Nephron (organoid): Measurements from ENCODE around the gene PRKAR2B.
"Not testable (repeated sequence)": the region's sequence is repeated elsewhere in the genome, so short reads cannot be mapped to it uniquely, and the experiment has no call there.

ENCODE experiments used
- H3K27ac Mint-ChIP-seq, 3 experiments: 2 replicates each; pipeline ENCODE4 v1.8.0; 2020; ENCODE audit warnings: mixed read lengths in 3 of 3, mild to moderate bottlenecking in 2 of 3, moderate library complexity in 1 of 3
- H3K27me3 Mint-ChIP-seq: 2 replicates; pipeline ENCODE4 v1.8.0; 2021; ENCODE audit warnings: low read depth, mild to moderate bottlenecking, moderate library complexity, mixed read lengths
- H3K36me3 Mint-ChIP-seq: 2 replicates; pipeline ENCODE4 v1.8.0; 2020; ENCODE audit warnings: low read depth, mixed read lengths
- H3K4me1 Mint-ChIP-seq: 2 replicates; pipeline ENCODE4 v1.8.0; 2020; ENCODE audit warnings: mixed read lengths
- H3K4me3 Mint-ChIP-seq, 3 experiments: 2 replicates each; pipeline ENCODE4 v1.8.0; 2020; ENCODE audit warnings: mild to moderate bottlenecking in 3 of 3, mixed read lengths in 3 of 3, moderate library complexity in 2 of 3
- H3K9me3 Mint-ChIP-seq: 2 replicates; pipeline ENCODE4 v1.8.0; 2020; ENCODE audit warnings: mixed read lengths
- TF ChIP-seq, protein P1 (sequence below), 3 experiments: fragments of 200-600 bp; sonication (generic); IDR thresholded peaks; one replicate each; pipeline ENCODE4 v1.5.0; 2021; ENCODE audit warnings: antibody characterized with exemption in 3 of 3; ENCODE audit not compliant: unreplicated experiment in 3 of 3

The PRKAR2B gene

GRCh38 chr7:107047902-107048782 lies 3.6 kb downstream of the PRKAR2B start:
- TF ChIP-seq, protein P1, sequence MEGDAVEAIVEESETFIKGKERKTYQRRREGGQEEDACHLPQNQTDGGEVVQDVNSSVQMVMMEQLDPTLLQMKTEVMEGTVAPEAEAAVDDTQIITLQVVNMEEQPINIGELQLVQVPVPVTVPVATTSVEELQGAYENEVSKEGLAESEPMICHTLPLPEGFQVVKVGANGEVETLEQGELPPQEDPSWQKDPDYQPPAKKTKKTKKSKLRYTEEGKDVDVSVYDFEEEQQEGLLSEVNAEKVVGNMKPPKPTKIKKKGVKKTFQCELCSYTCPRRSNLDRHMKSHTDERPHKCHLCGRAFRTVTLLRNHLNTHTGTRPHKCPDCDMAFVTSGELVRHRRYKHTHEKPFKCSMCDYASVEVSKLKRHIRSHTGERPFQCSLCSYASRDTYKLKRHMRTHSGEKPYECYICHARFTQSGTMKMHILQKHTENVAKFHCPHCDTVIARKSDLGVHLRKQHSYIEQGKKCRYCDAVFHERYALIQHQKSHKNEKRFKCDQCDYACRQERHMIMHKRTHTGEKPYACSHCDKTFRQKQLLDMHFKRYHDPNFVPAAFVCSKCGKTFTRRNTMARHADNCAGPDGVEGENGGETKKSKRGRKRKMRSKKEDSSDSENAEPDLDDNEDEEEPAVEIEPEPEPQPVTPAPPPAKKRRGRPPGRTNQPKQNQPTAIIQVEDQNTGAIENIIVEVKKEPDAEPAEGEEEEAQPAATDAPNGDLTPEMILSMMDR (IDR thresholded peaks at IDR 0.05; ENCODE audit: unreplicated experiment in 3 of 3) = no peak
- Mint-ChIP-seq H3K4me3 (peak overlapping the region in 2 of 3 experiments; percentile 13 to 43), H3K9me3 (no peaks in the 10 kb centered on the region), H3K36me3 (no peaks in the 10 kb centered on the region), H3K4me1 (peaks cover 51% of the 10 kb centered on the region), H3K27ac (peak overlapping the region in 1 of 3 experiments; percentile 63), H3K27me3 (peaks cover 17% of the 10 kb centered on the region)

DNA sequence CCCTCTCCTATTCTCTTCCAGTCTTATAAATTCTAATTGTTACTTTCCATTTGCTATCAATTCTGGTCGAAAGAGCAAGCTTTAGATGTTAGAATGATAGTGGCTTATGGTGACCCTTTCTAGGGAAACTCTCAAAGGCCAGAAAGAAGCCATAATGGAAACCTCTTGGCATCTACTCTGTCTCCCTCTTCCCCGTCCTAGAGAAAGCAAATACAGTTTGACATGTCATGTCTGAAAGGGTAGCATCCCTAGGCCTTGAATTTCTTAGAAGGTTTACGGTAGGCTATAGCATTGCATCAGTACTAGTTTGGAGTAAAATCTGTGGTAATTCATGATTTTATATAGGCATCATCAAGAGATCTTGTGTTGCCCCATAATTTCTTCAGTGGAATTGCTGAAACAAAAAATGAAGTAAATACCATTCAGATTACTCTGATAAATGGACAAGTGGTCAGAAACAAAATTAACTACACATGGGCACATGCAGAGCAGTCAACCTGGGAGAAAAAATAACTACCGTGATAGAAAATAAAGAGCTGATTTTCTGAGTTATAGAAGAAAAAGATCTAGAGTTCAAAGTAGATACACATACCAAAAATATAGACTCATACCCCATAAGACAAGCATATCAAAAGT lies 4.4 kb downstream of the PRKAR2B start:
- peak overlapping the region in 2 of 3 experiments; percentile 13 to 43 for H3K4me3 Mint-ChIP-seq
- no peaks in the 10 kb centered on the region for H3K36me3 Mint-ChIP-seq
- TF ChIP-seq, protein P1 (IDR thresholded peaks at IDR 0.05; ENCODE audit: unreplicated experiment in 3 of 3) = no peak
- H3K4me1 Mint-ChIP-seq = peaks cover 49% of the 10 kb centered on the region
- H3K9me3 Mint-ChIP-seq = no peaks in the 10 kb centered on the region
- peaks cover 17% of the 10 kb centered on the region for H3K27me3 Mint-ChIP-seq
- H3K27ac Mint-ChIP-seq = peak overlapping the region in 2 of 3 experiments; percentile 63 to 75

DNA sequence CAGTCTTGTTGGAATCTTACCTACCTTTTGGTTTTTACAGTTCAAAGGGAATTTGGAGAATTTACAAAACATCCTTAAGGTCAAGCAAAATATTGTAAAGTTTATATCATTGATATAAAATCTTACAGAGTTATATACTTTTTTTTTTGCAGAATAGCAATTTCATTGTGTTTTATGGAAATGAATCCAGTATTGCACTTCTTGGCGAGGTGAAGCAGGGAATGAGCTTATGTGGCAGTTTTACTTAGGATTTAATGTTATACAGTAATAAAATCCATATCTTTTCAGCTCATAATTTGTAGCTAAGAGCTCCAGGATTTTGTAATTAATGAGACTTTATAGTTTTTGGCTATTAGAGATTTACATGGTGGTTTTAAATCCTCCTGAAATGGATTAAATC lies 5.0 kb downstream of the PRKAR2B start:
- no peaks in the 10 kb centered on the region for H3K36me3 Mint-ChIP-seq
- no peaks in the 10 kb centered on the region for H3K9me3 Mint-ChIP-seq
- H3K27ac Mint-ChIP-seq = peak overlapping the region in 2 of 3 experiments; percentile 72 to 75
- H3K4me3 Mint-ChIP-seq = no peak overlapping the region
- H3K4me1 Mint-ChIP-seq = peaks cover 46% of the 10 kb centered on the region
- TF ChIP-seq, protein P1 (IDR thresholded peaks at IDR 0.05; ENCODE audit: unreplicated experiment in 3 of 3) = no peak
- peaks cover 17% of the 10 kb centered on the region for H3K27me3 Mint-ChIP-seq

GRCh38 chr7:107049971-107050532 lies 5.5 kb downstream of the PRKAR2B start:
- H3K27ac Mint-ChIP-seq = peak overlapping the region in 2 of 3 experiments; percentile 72 to 75
- H3K4me3 Mint-ChIP-seq = peak overlapping the region in 1 of 3 experiments; percentile 21
- peaks cover 17% of the 10 kb centered on the region for H3K27me3 Mint-ChIP-seq
- TF ChIP-seq, protein P1 (IDR thresholded peaks at IDR 0.05; ENCODE audit: unreplicated experiment in 3 of 3) = no peak
- H3K4me1 Mint-ChIP-seq = peaks cover 46% of the 10 kb centered on the region
- no peaks in the 10 kb centered on the region for H3K36me3 Mint-ChIP-seq
- no peaks in the 10 kb centered on the region for H3K9me3 Mint-ChIP-seq

DNA sequence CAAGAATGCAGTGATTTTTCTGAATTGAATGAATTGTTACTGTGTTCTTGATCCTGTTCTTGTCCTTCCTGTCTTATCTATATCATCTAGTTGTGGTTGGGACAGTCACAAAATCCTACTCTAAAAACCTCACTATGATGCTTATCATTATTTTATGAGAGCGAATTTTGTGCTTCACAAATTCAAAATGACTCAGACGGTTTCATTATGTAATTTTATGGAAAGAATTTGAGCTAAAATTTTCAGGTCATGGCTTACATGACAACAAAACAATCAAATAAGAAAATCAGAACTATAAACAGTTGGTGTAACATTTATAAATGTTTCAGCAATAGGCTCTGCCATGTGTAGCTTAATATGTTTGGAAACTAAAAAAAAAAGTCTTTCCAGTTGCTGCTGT lies 6.9 kb downstream of the PRKAR2B start:
- peak overlapping the region in 1 of 3 experiments; percentile 41 for H3K27ac Mint-ChIP-seq
- peaks cover 34% of the 10 kb centered on the region for H3K4me1 Mint-ChIP-seq
- H3K36me3 Mint-ChIP-seq = no peaks in the 10 kb centered on the region
- H3K9me3 Mint-ChIP-seq = peaks cover 2% of the 10 kb centered on the region
- peaks cover 17% of the 10 kb centered on the region for H3K27me3 Mint-ChIP-seq
- TF ChIP-seq, protein P1 (IDR thresholded peaks at IDR 0.05; ENCODE audit: unreplicated experiment in 3 of 3) = no peak
- no peak overlapping the region for H3K4me3 Mint-ChIP-seq

- not testable (repeated sequence) for H3K27ac Mint-ChIP-seq, H3K27me3 Mint-ChIP-seq, H3K36me3 Mint-ChIP-seq, H3K4me3 Mint-ChIP-seq, H3K4me1 Mint-ChIP-seq, H3K9me3 Mint-ChIP-seq
These were observed 10.5 kb downstream of the PRKAR2B start for GRCh38 chr7:107054965-107055364.

GRCh38 chr7:107056058-107056457 lies 11.6 kb downstream of the PRKAR2B start:
- not testable (repeated sequence) for H3K36me3 Mint-ChIP-seq

More at GRCh38 chr7:107056058-107056457, 11.6 kb downstream of the PRKAR2B start:
- H3K4me3 Mint-ChIP-seq, H3K27ac Mint-ChIP-seq, H3K27me3 Mint-ChIP-seq, H3K9me3 Mint-ChIP-seq, H3K4me1 Mint-ChIP-seq: not testable (repeated sequence)
